Stimulated activated CD4-positive, alpha-beta T cell treated with anti-CD3 and anti-CD28 coated beads, Interleukin-2, amount 100 ng/mL, for 48 hours (primary cell): ENCODE measurements around the gene NRXN3.

Experiments used
- DNase-seq, 2 donors: peaks; one replicate each; pipeline ENCODE4 v3.0.0-alpha.2; 2020

NRXN3 gene

GRCh38 chr14:79573486-79573885 is 1403.3 kb downstream of the NRXN3 start:
- no peak for DNase-seq

DNA sequence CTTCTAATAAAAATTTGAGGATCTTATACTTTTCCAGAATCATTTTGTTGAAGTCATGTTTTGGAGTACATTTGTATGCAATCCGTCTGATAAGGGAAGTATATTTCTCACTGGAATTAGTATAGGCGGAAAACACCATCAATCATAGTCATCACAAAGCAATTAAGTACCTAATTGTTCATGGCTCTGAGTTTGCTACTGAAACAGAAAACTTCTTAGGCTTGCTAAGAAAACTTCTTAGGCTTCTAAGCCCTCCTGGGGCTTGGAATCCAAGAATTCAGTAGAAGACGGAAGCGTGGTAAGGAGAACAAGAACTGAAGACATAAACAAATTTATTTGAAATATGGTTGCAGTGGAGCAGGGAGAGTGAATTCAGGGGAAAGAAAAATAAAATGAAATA is 1404.9 kb downstream of the NRXN3 start:
- no peak for DNase-seq

DNA sequence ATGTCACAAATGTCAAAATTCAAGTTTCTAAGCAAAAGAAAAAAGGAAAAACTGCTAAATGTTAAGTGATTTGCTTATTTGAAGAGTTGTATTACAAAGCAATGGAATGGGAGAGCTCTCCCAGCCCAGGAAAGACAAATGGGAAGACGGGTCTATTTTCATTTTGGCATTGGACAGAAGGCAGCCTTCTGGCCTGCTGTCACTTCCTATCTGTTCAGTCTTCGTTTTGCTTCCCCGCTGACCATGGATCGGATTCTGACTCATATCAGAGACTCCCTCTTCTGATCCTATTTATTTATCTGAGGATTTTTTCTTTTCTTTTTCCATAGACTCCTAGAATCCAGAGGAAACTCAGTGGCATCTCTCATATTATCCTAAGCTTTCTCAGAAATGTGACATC is 1406.3 kb downstream of the NRXN3 start:
- DNase-seq = no peak

- DNase-seq = no peak
These were observed 1408.3 kb downstream of the NRXN3 start for GRCh38 chr14:79578470-79578869.

GRCh38 chr14:79580414-79580813 is 1410.2 kb downstream of the NRXN3 start:
- no peak for DNase-seq

- DNase-seq = no peak
These were observed 1410.7 kb downstream of the NRXN3 start for GRCh38 chr14:79580906-79581305.

GRCh38 chr14:79581912-79582576 is 1411.9 kb downstream of the NRXN3 start:
- DNase-seq = no peak

GRCh38 chr14:79583738-79584408 is 1413.7 kb downstream of the NRXN3 start:
- DNase-seq = no peak

DNA sequence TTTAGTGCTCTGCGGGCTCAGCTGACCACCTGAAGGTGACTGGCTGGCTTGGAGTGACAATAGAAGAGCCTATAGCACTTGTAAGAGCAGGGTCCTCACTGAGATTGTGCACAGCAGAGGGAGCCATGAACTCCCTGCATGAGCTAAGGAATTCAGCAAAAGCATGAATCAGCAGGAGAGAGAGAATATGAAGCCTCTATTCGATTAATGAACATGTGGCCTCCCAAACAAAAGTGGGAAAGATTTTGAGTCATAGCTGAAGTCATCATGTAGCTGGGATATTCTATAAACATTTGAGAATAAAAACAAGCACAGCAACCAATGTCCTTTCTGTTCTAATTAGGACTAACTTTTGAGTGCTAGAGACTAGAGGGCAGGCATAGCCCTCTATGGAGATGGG is 1414.5 kb downstream of the NRXN3 start:
- DNase-seq = no peak

GRCh38 chr14:79585845-79586244 is 1415.7 kb downstream of the NRXN3 start:
- no peak for DNase-seq

DNA sequence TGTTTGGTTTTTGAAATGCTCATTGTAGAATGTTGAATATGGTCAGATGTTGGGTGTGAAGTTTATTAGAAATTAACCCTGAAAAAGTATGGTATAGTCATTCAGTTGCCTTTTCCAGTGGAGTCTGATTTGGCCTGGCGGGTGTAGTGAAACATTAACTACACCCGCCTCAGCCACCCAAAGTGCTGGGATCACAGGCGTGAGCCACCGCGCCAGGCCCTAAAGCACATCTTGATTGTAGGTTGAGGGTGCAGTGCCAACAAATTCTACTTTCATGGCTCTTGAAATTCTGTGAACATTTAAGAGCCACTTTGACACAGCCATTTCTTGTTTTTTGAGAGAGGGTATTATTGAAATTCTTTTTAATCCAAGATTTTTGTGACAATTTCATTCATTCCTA is 1416.2 kb downstream of the NRXN3 start:
- DNase-seq = no peak

DNA sequence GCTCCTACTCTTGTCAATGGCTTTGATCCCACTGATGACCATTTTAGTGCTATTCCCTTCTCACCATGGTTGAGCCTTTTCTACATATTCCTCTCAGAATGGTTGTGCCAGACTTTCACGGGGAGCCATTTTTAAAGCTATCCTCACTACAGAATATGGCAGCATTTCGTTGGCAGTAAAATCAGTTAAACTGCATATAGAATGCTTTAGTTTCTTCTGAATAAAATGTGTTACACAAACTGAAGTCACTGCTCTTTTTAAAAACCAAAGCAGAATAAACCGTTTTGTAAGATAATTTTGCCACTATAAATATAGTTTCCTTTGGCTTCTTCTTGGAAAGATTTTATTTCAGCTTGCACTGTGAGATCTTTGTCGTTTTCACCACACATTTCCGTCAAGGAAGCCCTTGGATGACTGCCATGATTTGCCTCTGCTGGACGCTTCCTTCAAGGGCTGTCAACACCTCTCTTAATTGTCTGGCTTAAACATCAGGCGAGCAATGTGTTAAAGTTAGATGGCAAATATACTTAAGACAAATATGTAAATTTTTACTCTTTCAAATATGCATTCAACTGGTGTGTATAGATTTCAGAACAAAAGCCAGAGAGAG is 1416.9 kb downstream of the NRXN3 start:
- DNase-seq = no peak

GRCh38 chr14:79587875-79588274 is 1417.7 kb downstream of the NRXN3 start:
- no peak for DNase-seq

GRCh38 chr14:79588398-79588797 is 1418.2 kb downstream of the NRXN3 start:
- no peak for DNase-seq

DNA sequence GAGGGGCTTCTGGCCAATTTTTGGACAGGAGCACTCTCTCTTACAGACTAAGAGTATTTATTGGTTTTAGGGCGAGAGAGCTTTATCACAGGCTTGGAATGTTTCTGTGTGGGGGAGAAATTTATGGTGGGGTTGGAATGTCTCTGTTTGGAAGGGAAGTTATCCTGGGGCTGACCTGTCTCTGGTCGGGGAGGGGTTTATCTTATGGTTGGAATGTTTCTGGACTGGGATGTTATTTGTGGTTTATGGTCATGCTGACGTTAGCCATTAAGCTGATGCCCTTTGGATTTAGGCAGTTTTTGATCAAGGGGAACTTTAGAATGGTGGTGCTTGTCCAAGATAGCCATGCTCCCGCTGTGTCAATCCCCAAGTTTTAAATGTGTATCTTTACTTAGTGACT is 1426.4 kb downstream of the NRXN3 start:
- no peak for DNase-seq

- no peak for DNase-seq
These were observed 1427.4 kb downstream of the NRXN3 start for GRCh38 chr14:79597566-79597965.

DNA sequence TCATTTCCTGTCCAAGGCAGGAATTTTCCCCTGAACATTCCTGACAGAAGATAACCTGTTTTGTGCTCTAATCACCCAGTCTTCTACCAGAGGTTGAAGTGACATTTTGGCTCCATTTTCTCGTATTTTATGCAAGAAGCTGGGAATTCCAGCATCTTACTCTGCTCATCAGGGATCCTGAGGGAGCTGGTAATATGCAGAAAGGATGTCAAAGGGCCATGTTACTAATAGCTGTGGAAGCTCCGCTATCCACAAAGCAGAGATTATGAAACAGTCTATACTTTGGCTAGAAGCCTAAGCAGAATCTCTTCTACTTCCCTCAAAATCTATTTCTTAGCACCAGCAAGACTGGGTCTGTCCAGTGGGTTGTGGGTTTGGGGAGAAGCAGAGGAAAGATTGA is 1428.2 kb downstream of the NRXN3 start:
- no peak for DNase-seq

- no peak for DNase-seq
These were observed 1429.1 kb downstream of the NRXN3 start for GRCh38 chr14:79599239-79599638.

- DNase-seq = no peak
These were observed 1430.2 kb downstream of the NRXN3 start for GRCh38 chr14:79600406-79600805.

DNA sequence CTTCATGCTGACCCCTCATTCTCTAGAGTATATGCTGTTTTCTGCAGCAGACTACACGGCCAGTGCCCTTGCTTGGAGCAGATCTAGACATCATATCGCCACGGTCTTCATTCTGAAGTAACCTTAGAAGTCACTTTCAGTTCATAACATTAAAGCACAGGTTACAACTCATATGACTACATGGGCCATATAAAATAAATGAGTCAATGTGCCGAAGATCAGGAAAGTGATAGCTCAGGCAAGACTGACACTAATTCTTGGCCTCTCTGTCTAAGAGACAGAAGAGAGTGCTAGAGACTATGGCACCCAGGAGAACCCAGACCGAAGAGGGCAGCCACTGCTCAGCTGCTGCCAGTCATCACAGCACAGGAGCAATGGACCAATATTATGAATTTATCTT is 1431.4 kb downstream of the NRXN3 start:
- DNase-seq = no peak

GRCh38 chr14:79602045-79602444 is 1431.9 kb downstream of the NRXN3 start:
- DNase-seq = no peak

- no peak for DNase-seq
These were observed 1432.6 kb downstream of the NRXN3 start for GRCh38 chr14:79602742-79603141.

- DNase-seq = no peak
These were observed 1435.7 kb downstream of the NRXN3 start for GRCh38 chr14:79605849-79606248.

DNA sequence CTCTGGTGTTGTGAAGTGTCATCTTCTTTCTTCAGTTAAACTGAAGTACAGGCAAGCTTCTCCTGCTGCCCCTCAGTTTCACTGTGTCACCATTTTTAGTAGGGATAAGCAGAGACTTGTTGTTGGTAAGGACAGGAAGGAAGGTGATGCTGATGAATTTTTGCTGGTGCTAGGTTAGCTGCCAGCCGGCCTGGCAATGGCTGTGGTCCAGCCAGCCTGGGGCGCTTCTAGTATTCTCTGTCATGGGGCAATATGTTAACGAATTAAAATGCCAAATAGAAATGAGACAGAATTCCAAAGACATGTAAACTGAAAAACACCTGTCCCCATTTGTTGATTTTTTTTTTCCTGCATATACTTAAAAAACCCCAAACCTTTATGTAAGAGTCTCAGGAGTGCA is 1438.3 kb downstream of the NRXN3 start:
- no peak for DNase-seq

GRCh38 chr14:79613625-79614024 is 1443.5 kb downstream of the NRXN3 start:
- no peak for DNase-seq
